NOMO-1 (cell line): Measurements from ENCODE around the gene STX19.
"Not testable (repeated sequence)": the region's sequence is repeated elsewhere in the genome, so short reads cannot be mapped to it uniquely, and the experiment has no call there.

Source experiments
- DNase-seq, 2 experiments: peaks; one replicate each; lab custom pipeline; 2025; ENCODE audit not compliant: unreplicated experiment in 2 of 2; lab: John Stamatoyannopoulos, UW

The STX19 gene, protein sequence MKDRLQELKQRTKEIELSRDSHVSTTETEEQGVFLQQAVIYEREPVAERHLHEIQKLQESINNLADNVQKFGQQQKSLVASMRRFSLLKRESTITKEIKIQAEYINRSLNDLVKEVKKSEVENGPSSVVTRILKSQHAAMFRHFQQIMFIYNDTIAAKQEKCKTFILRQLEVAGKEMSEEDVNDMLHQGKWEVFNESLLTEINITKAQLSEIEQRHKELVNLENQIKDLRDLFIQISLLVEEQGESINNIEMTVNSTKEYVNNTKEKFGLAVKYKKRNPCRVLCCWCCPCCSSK

DNA sequence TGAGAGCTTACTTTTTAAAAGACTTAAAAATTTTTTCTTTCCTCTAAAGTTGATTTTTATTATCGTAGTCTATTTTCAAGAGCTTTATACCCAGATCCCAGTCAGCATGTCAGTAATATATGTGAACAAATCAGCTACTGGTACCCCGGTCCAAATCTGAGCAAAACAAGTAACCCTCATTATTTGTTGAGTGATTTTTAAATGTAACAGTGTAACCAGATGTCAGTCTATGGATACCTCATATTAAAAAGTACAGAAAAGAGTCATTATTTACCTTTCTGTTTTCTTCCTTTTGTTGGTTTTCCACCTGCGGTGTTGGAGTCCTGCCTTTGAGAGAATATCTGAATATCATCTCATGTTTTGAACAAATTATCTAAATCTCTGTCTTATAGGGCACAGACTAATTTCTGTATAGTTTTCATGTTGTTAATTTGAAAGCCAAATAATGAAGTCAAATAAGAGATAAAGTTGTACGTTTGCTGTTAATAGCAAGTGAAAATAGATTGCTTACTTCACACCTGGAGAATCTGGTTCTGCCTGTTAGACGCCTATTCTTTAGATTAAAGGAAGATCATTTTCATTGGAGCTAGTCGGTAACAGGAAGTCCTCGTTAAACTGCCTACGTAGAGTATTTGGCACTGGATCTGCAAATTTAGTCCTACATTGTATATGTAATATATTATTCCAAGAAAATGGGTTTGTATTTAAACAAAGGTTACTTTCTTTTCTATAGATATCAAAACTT is at the start of gene STX19:
TSS of gene STX19 (minus strand) at position 505 of the 745 bp plus-strand sequence. CDS start 13,328 bp downstream, outside the sequence.
- DNase-seq: no peak

DNA sequence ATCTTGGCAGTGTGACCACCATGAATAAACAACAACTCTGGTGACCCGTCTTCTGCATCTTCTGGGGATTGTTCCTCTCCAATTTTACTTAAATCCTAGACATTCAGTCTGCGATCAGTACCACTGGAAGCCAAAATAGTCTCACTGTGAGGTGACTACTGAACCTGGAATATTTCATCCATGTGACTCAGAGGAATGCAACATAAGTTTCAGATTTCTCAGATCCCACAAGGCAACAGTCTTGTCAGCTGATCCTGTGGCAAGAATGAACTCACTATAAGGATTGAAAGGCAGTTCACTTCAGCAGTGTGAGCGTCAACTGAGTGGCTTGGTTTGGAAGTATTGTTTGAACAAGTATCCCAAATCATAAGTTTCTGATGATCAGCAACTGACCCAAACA is 47.7 kb upstream of the STX19 start:
- no peak for DNase-seq

DNA sequence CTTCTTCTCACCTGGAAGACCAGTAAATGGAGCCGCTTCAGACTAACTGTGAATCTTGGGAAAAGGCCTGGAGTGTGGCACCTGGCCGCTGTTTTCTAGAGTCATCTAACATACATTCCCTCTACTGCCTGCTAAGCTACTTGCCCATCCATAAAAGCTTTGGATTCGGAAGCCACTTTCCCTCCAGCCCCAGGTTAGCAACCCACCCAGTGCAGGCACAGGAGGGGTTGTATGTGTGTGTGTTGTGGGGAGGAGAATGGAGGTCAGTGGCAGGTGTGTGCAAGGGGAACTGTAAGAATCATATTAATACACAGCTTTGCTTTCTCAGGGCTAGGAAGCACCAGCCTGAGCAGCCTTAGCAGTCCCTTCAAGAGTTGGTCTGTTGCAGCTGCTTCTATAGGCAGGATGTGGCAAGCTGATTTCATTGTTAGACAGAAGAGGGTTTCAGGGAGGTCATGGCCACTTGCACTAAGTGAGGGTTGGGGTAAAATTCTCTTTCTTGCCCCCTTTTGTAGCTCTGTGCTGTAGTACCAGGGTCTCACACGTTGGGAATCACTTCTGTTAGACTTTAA is 43.4 kb upstream of the STX19 start:
- no peak for DNase-seq

DNA sequence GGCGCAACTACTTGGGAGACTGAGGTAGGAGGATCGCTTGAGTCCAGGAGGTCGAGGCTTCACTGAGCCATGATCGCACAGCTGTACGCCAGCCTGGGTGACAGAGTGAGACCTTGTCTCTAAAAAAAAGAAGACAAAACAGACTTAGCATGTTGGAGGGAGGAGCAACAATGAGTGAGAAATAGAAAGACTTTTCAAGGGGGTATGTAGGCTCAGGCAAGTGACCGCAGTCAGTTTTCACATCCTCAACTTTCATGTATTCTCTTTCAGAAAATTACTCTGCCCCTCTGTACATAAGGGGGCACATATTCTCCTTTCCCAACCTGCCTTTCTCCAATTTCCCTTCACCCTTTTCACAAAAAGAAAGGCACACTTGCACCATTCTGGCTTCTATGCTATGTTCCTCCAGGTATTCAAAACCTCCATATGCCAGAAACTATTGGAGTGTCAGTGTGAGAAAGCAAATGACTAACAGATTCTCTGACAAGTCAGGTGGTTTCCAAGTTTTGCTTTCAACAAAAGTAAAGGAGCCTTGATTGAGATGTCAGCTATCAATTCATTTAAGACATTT is 42.0 kb upstream of the STX19 start:
- DNase-seq: no peak

DNA sequence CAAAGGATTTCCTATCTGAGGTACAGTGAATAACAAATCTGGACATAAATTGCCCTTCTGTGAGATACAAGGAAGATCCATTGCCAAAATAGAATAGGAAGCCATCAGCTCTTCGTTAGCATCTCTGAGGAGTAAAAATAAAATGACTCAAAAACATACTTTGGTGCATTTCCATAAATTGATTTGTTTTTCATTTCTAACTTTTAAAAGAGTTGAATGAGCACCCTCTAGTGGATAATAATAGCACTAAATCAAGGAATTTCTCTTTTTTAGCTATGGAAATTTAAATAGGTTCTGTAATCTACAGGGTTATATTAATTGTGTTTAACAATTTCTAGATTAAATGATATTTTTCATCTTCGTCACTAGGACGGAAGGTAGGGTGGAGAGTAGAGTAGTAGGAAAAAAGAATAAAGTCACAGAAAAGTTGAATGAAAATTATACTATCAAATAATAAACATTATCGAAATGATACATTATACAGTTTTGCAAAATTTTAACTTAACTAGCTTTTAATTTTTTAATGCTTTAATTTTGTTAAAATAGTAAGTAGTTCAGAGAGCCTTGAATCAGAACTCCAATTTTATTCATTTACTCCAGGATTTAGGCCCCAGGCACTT is 40.9 kb upstream of the STX19 start:
- DNase-seq: peak in 1 of 2 experiments; percentile 17

DNA sequence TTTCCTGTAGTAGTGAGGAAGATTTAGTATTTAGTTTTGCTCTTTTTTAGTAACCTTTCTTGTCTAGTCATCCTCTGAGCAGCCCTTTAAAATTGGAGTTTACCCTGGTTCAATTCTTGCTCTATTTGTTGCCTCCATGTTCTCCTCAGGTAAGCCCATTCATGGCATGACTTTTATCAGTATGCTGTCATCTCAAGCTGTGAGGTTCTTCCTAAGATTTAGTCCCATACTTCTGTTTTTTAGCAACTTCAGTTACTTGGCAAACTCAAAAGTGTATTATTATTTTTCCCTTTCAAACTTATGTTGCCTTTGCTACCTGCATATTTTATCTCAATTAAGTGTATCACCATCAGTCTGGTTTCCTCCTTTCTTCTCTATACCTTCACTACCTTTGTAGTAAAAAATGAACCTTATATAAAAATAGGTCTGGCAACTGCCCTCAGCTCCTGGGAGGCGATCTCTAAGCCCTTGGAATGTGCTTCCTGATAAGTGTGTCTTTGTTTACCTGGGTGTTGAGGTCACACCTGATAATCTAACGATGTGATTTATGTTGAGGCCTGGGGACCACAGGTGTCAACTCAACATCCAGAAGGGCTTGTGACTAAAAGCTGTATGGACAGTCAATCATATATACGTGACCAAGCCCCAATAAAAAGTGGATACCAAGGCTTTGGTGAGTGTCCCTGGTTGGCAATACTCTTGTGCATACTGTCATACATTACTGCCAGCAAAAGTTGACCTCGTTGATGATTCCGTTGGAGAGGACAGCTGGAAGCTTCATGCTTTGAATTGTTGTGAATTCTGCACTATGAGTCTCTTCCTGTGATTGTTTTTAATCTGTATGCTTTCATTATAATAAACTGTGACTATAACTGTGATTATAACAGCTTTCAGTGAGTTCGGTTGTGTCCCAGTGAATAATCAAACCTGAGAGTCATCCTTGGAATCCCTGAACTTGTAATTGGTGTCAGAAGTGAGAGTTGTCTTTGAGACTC is 38.4 kb upstream of the STX19 start:
- no peak for DNase-seq

DNA sequence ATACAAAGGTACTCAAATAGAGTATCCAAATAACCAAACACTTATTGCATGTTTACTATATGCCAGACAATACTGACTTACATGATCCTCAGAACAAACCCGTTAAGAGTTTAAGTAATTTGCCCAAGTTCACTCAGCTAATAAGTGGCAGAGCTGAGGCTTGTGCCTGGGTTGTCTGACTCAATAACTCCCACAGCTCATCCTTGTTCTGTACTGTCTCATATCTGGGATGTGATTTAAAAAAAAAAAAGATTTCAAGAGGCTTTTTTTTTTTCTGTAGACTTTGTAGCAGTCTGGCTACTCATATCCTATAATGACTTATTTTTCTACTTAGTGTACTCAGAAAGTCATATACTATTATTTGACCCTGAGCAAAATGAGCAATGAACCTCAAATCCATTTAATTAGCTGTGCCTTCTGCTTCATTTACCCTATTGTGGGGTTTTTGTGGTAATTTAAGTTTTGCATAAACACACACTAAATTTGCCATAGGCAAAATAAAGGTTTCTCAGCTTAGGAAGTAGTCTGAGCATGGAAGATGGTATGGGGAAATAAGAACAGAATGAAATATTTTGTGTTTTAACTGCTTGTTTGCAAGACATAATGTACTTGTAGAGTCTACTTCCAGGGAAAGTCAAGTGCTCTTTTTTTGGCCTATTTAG is 37.6 kb upstream of the STX19 start:
- DNase-seq: no peak

DNA sequence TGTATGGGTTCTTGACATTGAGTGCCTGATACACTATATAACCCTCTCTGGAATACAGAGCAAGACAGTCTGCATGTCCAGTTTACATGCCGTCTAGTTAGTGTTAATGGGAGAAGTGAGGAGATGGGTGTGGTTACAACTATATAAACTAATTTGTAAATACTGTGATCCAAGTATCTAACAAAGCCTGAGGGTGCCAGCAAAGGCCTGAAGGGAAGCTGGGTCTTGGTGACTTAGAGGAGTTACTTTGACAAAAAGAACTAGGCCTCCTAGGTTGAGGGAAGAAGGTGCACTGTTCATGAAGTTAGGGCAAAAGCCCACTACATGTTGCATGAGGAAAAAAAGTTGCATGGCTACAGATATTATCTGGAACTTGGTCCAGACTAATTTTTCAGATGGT is 36.7 kb upstream of the STX19 start:
- no peak for DNase-seq

DNA sequence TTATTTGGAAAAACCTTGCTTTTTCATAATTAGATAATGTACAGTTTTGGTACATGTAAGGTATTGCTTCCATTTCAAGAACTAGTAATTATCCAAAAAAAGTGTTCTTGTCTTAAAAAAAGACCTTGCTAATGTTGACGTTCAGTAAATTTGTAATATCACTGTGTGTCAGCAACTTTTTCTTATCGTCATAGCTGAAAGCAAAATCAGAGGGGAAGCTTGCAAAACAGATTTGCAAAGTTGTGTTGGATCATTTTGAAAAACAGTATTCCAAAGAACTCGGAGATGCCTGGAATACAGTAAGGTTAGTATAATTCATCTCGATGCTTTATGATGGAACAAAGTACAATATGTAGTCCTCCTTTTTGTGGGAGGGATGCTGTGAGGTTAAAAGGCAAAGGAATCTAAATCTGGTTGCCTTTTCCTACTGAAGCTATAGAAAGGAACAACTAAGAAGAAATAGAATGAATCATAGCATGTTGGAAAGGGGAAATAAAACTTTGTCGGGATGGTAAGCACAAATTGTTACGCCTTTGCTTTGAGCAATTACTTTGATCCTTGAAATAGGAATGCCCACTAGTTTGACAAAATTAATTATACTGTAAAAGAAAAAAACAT is 36.0 kb upstream of the STX19 start:
- DNase-seq: peak in 1 of 2 experiments; percentile 19

DNA sequence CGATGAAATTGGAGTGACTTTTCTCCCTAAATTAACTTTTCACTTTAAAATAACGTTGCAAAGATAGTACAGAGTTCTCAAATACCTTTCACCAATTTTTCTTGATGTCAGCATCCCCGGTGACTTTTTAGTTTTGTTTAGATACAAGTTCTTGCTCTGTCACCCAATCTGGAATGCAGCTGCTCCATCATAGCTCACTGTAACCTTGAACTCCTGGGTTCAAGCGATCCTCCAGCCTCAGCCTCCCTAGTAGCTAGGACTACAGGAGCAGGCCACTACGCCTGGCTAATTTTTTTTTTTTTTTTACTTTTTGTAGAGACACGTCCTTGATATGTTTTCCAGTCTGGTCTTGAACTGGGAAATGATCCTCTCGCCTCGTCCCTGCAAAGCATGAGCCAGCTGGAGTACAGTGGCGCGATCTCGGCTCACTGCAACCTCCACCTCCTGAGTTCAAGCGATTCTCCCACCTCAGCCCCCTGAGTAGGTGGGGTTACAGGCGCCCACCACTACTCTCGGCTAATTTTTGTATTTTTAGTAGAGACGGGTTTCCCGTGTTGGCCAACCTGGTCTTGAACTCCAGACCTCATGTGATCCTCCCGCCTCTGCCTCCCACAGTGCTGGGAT is 35.2 kb upstream of the STX19 start:
- DNase-seq: peak in 1 of 2 experiments; percentile 22

DNA sequence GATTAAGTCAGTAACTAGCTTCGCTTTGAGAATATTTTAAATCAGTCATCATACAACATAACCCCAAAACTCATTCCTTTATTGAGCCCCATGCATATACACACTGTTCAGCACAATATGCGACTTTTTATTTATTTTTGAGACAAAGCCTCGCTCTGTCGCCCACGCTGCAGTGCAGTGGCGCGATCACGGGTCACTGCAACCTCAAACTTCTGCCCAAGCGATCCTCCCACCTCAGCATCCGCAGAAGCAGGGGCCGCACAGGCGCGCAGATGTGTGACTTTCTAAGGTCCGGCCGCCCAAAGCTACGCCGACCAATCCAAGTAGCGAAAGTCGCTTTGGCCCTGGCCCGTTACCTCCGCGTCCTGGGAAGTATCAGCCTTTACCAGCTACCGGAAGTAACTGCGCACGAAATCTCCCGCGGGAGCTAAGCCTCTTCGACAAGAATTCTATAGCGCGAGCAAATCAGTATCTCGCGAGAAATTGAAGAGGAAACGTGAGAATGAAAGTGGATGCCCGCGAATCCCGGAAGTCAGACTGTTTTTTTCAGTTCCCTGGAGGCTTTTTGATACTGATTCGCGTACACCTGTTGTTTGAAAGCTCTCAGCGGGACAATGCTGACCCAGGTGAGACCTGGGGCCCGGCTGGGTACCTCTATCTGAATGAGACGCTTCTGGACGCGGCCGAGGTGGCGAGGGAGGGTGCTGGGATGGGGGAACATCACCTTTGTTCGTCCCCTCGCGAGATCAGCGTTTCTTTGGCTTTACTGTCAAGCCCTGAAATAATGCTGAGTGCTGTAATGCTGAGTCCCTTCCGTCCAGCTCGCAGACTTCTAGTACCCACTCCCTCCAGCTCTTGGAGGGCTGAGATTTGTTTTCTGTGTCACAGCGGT is 34.4 kb upstream of the STX19 start, which contains the start of the genes DHFR2 and NSUN3:
TSS of gene DHFR2 (minus strand) at position 404 of the 892 bp plus-strand sequence. CDS start 1,405 bp downstream, outside the sequence.
TSS of gene NSUN3 (plus strand) at position 549 of the 892 bp plus-strand sequence. CDS start at position 615, 66 bp downstream.
- DNase-seq: peak; percentile 86 to 93

DNA sequence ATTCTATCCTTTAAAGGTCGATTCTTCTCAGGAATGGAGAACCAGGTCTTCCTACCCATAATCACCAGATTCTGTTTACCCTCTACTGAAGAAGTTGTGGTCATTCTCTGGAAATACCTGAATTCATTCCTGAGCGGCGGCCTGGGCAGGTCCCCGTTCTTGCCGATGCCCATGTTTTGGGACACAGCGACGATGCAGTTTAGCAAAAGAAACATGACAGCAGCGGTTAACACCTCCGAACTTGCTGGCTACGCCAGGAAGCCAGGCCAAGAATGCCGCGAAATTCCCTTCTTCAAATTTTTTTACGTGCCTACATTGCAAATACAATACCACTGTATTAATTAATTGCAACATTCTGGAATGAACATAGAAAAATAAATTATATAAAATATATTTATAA is 32.9 kb upstream of the STX19 start:
- no peak for DNase-seq

DNA sequence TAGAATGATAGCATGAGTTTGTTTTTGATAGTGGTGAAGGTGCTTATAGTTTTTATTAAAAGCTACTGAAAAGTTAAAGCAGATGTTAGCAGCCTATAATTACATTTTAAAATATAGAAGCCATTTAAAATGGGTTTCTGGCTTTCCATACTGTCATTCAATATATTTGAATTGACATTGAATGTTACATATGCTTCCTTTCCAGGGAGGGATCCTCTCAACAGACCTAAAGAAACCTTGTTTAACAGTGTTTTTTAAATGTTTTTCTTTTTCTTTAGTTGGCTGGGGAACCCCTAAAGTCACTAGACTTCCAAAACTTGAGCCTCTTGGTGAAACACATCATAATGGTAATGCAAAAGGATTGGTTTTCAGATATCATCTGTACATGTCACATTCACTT is 22.1 kb upstream of the STX19 start:
- DNase-seq: no peak

DNA sequence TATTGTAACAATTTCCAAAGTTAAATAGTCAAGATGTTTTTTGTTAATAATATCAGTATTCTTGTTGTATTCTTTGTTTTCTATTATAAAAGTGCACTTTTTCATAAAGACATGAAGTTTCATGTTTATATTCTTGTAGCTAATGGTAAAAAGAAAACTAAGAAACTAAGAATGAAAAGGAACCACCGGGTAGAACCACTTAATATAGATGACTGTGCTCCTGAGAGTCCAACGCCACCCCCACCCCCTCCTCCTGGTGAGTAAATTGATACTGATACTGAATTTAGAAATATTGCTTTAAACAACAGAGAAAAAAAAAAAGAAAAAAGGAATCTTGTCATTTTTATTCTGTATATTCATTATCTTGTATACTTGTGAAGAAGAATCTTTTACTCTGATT is 20.9 kb upstream of the STX19 start:
- no peak for DNase-seq

DNA sequence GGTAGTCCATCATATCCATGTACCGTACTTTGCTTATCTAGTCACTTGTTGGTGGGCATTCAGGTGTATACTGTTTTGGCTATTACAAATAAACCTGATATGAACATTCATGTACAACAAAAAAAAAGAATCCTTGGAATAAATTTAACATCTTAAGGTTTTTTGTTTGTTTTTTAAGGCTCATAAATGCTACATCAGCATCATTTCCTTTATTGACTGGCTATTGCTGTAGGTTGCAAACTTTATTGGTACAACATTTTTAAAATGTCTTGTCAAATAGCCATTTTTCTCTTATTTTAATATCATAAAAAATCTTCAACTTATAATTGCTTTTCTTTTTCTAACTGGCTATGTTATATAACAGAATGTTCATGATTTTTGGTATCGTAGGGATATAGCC is 18.1 kb upstream of the STX19 start:
- DNase-seq: no peak

DNA sequence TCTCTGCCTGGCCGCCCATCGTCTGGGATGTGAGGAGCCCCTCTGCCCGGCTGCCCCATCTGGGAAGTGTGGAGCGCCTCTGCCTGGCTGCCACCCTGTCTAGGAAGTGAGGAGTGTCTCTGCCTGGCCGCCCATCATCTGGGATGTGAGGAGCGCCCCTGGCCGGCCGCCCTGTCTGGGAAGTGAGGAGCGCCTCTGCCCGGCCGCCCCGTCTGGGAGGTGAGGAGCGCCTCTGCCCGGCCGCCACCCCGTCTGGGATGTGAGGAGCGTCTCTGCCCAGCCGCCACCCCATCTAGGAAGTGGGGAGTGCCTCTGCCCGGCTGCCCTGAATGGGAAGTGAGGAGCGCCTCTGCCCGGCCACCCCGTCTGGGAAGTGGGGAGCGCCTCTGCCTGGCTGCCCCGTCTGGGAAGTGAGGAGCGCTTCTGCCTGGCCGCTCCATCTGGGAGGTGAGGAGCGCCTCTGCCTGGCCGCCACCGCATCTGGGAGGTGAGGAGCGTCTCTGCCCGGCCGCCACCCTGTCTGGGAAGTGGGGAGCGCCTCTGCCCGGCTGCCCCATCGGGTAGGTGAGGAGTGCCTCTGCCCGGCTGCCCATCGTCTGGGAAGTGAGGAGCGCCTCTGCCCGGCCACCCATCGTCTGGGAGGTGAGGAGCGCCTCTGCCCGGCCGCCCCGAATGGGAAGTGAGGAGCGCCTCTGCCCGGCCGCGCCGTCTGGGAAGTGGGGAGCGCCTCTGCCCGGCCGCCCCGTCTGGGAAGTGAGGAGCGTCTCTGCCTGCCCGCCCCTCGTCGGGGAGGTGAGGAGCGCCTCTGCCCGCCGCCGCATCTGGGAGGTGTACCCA is 15.9 kb upstream of the STX19 start:
- DNase-seq: not testable (repeated sequence)
